Uterus (tissue), 2 donors: ENCODE data around the gene VAMP4.
A peak's percentile ranks its signal among the peaks of the same experiment; 100 is the strongest.

Experiments used
- CTCF ChIP-seq, 4 experiments: fragments of 200-600 bp in 2 of 4; fragments of 450-650 bp in 2 of 4; sonication (generic) in 2 of 4; IDR thresholded peaks; one replicate each; pipeline ENCODE4 v1.5.1; 2016 to 2019; ENCODE audit warnings: antibody characterized with exemption in 4 of 4, mild to moderate bottlenecking in 2 of 4, moderate library complexity in 1 of 4
- POLR2A ChIP-seq, 2 donors: fragments of 450-650 bp; IDR thresholded peaks; one replicate each; pipeline ENCODE4 v1.6.1; 2016; ENCODE audit warnings: antibody characterized with exemption in 2 of 2, mild to moderate bottlenecking in 1 of 2, moderate library complexity in 1 of 2

GRCh38 chr1:171743081-171743870 lies 1.4 kb upstream of the VAMP4 start:
- TF ChIP-seq CTCF (IDR thresholded peaks at IDR 0.05) (no peak), POLR2A (IDR thresholded peaks at IDR 0.05) (peak; percentile 38 to 50)
